ENCODE data around the gene ANXA5.

DNA sequence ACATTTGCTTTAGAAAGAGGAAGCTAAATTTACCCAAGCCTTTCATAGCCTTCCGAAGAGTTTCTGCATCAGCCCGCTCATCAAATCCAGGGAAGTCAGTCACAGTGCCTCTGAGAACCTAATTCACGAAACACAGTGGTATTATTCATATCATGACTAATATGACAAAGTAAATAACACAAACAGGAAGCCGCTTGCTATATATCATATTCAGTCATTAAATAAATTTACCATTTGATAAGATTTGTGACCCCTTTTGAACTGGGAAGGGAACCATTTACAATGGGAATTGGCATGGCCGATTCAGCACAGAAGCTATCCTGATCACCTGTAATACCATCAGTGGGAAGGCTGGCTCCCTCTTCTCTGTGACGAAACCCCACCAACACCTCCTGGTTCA lies 10.5 kb downstream of the ANXA5 start:
- TF ChIP-seq, protein P1, sequence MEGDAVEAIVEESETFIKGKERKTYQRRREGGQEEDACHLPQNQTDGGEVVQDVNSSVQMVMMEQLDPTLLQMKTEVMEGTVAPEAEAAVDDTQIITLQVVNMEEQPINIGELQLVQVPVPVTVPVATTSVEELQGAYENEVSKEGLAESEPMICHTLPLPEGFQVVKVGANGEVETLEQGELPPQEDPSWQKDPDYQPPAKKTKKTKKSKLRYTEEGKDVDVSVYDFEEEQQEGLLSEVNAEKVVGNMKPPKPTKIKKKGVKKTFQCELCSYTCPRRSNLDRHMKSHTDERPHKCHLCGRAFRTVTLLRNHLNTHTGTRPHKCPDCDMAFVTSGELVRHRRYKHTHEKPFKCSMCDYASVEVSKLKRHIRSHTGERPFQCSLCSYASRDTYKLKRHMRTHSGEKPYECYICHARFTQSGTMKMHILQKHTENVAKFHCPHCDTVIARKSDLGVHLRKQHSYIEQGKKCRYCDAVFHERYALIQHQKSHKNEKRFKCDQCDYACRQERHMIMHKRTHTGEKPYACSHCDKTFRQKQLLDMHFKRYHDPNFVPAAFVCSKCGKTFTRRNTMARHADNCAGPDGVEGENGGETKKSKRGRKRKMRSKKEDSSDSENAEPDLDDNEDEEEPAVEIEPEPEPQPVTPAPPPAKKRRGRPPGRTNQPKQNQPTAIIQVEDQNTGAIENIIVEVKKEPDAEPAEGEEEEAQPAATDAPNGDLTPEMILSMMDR (IDR thresholded peaks at IDR 0.05; ENCODE audit: low read length) = no peak
- TF ChIP-seq EZH2 (optimal IDR thresholded peaks at IDR 0.05; ENCODE audit: low read depth, low read length) (no peak), EZH2phosphoT487 (IDR thresholded peaks at IDR 0.05; ENCODE audit: low read length) (no peak)

All from MM.1S (cell line).